HepG2 (cell line): ENCODE data around the gene ACBD7. TPM values are rescaled to one million over a fixed set of nuclear protein-coding genes. Genes with fewer than 3 reads are reported as not detected.

Source experiments
- ATAC-seq: fragments of 200-7000 bp; cut with Tn5 transposase; 3 replicates; pipeline ENCODE4 v1.9.1; 2020; ENCODE audit warnings: mild to moderate bottlenecking, moderate library complexity
- BruUV-seq: library from RNA; stranded (reverse); fragments of 400-500 nt; replicated peaks from 2 replicates; lab custom pipeline; 2021; lab: Mats Ljungman, UMichigan
- CTCF ChIA-PET: fragments of 300-600 bp; formaldehyde crosslinking; extraction: SDS; loops from one replicate; lab custom pipeline; 2021; ENCODE audit warnings: low total read pairs, inconsistent platforms, low intra/inter-chr PET ratio; lab: Yijun Ruan, JAX
- POLR2A ChIA-PET: fragments of 350-600 bp; sonication (Branson Sonifier 250); formaldehyde crosslinking; loops from one replicate; lab custom pipeline; 2020; ENCODE audit warnings: antibody characterized with exemption, inconsistent platforms; lab: Yijun Ruan, JAX
- DNase-seq: peaks from one replicate; pipeline ENCODE4 v3.0.0-alpha.2; 2015; ENCODE audit warnings: low spot score
- FAIRE-seq: peaks from 3 replicates; lab custom pipeline; 2011; peaks lifted over from hg19 to GRCh38; lab: Jason Lieb, UNC
- H2AFZ ChIP-seq: one replicate; pipeline ENCODE4 v1.6.1; 2011; ENCODE audit warnings: low read length, inconsistent platforms
- H3K27ac ChIP-seq: fragments of 300-600 bp; 3 replicates; pipeline ENCODE4 v1.8.0; 2011; ENCODE audit warnings: mixed run types, mild to moderate bottlenecking, mixed read lengths, low read length, inconsistent platforms; ENCODE audit not compliant: insufficient read depth; ENCODE audit errors: extremely low read length
- H3K27me3 ChIP-seq, 2 experiments: fragments of 200-600 bp in 1 of 2; 2 replicates in 1 of 2; 3 replicates in 1 of 2; pipeline versions ENCODE4 v1.6.0 to v1.8.0; 2011; ENCODE audit warnings: low read length in 2 of 2, mild to moderate bottlenecking in 2 of 2, moderate library complexity in 2 of 2, inconsistent platforms in 1 of 2; ENCODE audit not compliant: insufficient read depth in 2 of 2, control insufficient read depth in 1 of 2
- H3K36me3 ChIP-seq, 2 experiments: fragments of 200-600 bp in 1 of 2; replicated peaks in 1 of 2; 2 replicates in 1 of 2; 3 replicates in 1 of 2; pipeline versions ENCODE4 v1.5.1 to v1.8.0; 2011; ENCODE audit warnings: low read length in 2 of 2, inconsistent platforms in 1 of 2; ENCODE audit not compliant: insufficient read depth in 2 of 2, control insufficient read depth in 1 of 2
- H3K4me1 ChIP-seq: 2 replicates; pipeline ENCODE4 v1.5.1; 2012; ENCODE audit warnings: low read length, inconsistent platforms; ENCODE audit not compliant: insufficient read depth
- H3K4me2 ChIP-seq: 2 replicates; pipeline ENCODE4 v1.6.0; 2011; ENCODE audit warnings: low read depth, low read length, inconsistent platforms
- H3K4me3 ChIP-seq, 3 experiments: fragments of 200-600 bp in 1 of 3; sonication (generic), shearing (Covaris generic) in 1 of 3; replicated peaks in 1 of 3; 2 replicates each; pipeline ENCODE4 v1.5.1; 2011 to 2016; ENCODE audit warnings: low read length in 3 of 3, inconsistent platforms in 2 of 3, low read depth in 2 of 3, mild to moderate bottlenecking in 2 of 3, control low read depth in 1 of 3, mixed read lengths in 1 of 3; ENCODE audit not compliant: insufficient read depth in 1 of 3
- H3K79me2 ChIP-seq: one replicate; pipeline ENCODE4 v1.6.1; 2011; ENCODE audit warnings: low read length, inconsistent platforms; ENCODE audit not compliant: insufficient read depth
- H3K9ac ChIP-seq: 2 replicates; pipeline ENCODE4 v1.6.0; 2011; ENCODE audit warnings: mild to moderate bottlenecking, low read depth, low read length, inconsistent platforms; ENCODE audit not compliant: insufficient read depth
- H3K9me3 ChIP-seq: 2 replicates; pipeline ENCODE4 v1.5.1; 2012; ENCODE audit warnings: mild to moderate bottlenecking, low read length
- H4K20me1 ChIP-seq: 2 replicates; pipeline ENCODE4 v1.6.0; 2011; ENCODE audit warnings: inconsistent platforms, mild to moderate bottlenecking, low read length, moderate library complexity; ENCODE audit not compliant: insufficient read depth
- CREM ChIP-seq, 2 experiments: sonication (generic) in 1 of 2; formaldehyde crosslinking in 1 of 2; IDR thresholded peaks; 2 replicates each; pipeline versions ENCODE4 v1.4.0 to v1.6.1; 2016 to 2020; ENCODE audit warnings: antibody characterized with exemption in 1 of 2, mild to moderate bottlenecking in 1 of 2, missing genetic modification reagents in 1 of 2
- MTA3 ChIP-seq: sonication (generic); formaldehyde crosslinking; IDR thresholded peaks from 2 replicates; pipeline ENCODE4 v1.4.0; 2020; ENCODE audit warnings: missing genetic modification reagents
- RELA ChIP-seq: sonication (generic); formaldehyde crosslinking; IDR thresholded peaks from 2 replicates; pipeline ENCODE4 v1.4.0; 2020; ENCODE audit warnings: missing genetic modification reagents
- SIN3B ChIP-seq: fragments of 150-350 bp; IDR thresholded peaks from 2 replicates; pipeline ENCODE4 v1.6.1; 2014; ENCODE audit warnings: low read length
- TAF1 ChIP-seq: sonication (generic); formaldehyde crosslinking; IDR thresholded peaks from 2 replicates; pipeline ENCODE4 v1.4.0; 2020; ENCODE audit warnings: missing genetic modification reagents
- TRAFD1 ChIP-seq: sonication (generic); formaldehyde crosslinking; IDR thresholded peaks from 2 replicates; pipeline ENCODE4 v1.5.1; 2020; ENCODE audit warnings: missing genetic modification reagents, mild to moderate bottlenecking, borderline replicate concordance
- USF2 ChIP-seq, 2 experiments: sonication (generic) in 1 of 2; formaldehyde crosslinking in 1 of 2; IDR thresholded peaks; 2 replicates each; pipeline versions ENCODE4 v1.5.1 to v1.6.1; 2011 to 2020; ENCODE audit warnings: borderline replicate concordance in 1 of 2, low read depth in 1 of 2, low read length in 1 of 2, mild to moderate bottlenecking in 1 of 2, missing genetic modification reagents in 1 of 2, moderate library complexity in 1 of 2
- ZFP36L1 ChIP-seq: sonication (generic); formaldehyde crosslinking; IDR thresholded peaks from 2 replicates; pipeline ENCODE4 v1.8.0; 2022; ENCODE audit warnings: mild to moderate bottlenecking, missing genetic modification reagents, moderate library complexity
- ZNF282 ChIP-seq: fragments of 450-650 bp; IDR thresholded peaks from 2 replicates; pipeline ENCODE4 v1.6.1; 2018; ENCODE audit not compliant: partially characterized antibody
- ZNF629 ChIP-seq: sonication (generic); formaldehyde crosslinking; conservative IDR thresholded peaks from 2 replicates; pipeline ENCODE4 v1.5.0; 2020; ENCODE audit warnings: missing genetic modification reagents
- ZNF720 ChIP-seq: sonication (generic); formaldehyde crosslinking; IDR thresholded peaks from 2 replicates; pipeline ENCODE4 v1.4.0; 2020; ENCODE audit warnings: missing genetic modification reagents
- ZSCAN12 ChIP-seq: sonication (generic); formaldehyde crosslinking; IDR thresholded peaks from 2 replicates; pipeline ENCODE4 v1.9.0; 2021; ENCODE audit warnings: mild to moderate bottlenecking, missing genetic modification reagents
- WGBS: methylation state at CpG from one replicate; pipeline ENCODE4 v1.1.6; 2017; ENCODE audit warnings: low lambda C conversion rate; 5-methylcytosine and 5-hydroxymethylcytosine counted together
- in situ Hi-C: cut with HindIII; loops from 2 replicates; pipeline ENCODE4 v1.10.0; 2017; ENCODE audit warnings: low pct_unique_long_range_greater_than_20kb; ENCODE audit not compliant: extremely low pct_ligation_motif_present
- intact Hi-C: fragments of 100-400 bp; cut with micrococcal nuclease; formaldehyde crosslinking; loops from one replicate; pipeline ENCODE4 v1.10.0; 2022; ENCODE audit not compliant: unreplicated experiment
- polyA plus RNA-seq, 8 experiments: library from polyadenylated mRNA; depleted of rRNA in 3 of 8; stranded (reverse) in 7 of 8; unstranded in 1 of 8; fragments of >200 nt; fragmentation: Illumina TruSeq in 4 of 8; extraction: Trizol in 4 of 8; gene quantifications; 2 replicates each; pipeline versions ENCODE4 v1.2.1 to v1.2.3, GENCODE V29; 2011 to 2016; ENCODE audit warnings: low read depth in 4 of 8, missing spikeins in 1 of 8, mixed read lengths in 1 of 8; ENCODE audit not compliant: insufficient read depth in 1 of 8
- total RNA-seq, 5 experiments: library from RNA; depleted of rRNA; stranded (reverse); fragments of >200 nt; fragmentation: Illumina TruSeq; extraction: Trizol; gene quantifications; 2 replicates each; pipeline ENCODE4 v1.2.3, GENCODE V29; 2016; ENCODE audit warnings: low read depth in 1 of 5

Gene ACBD7
- total and polyA plus RNA-seq, 2 of the 13 experiments (the other 11 are each of a cell fraction or from before 2014, with no cell fraction given): 1.4 to 2.6 TPM

GRCh38 chr10:15046626-15047025 lies 42.0 kb downstream of the ACBD7 start:
- Histone ChIP-seq H2AFZ (no peak overlapping the region), H3K4me2 (no peak overlapping the region), H3K27ac (no peak overlapping the region), H3K9me3 (no peaks in the 10 kb centered on the region), H3K27me3 (0 out of 5 replicates have a peak, but pooled peaks cover 0 to 3% of the 10 kb centered on the region in 2 experiments), H3K36me3 (no peaks in the 10 kb centered on the region), H3K79me2 (no peaks in the 10 kb centered on the region), H4K20me1 (no peaks in the 10 kb centered on the region), H3K9ac (no peak overlapping the region), H3K4me3 (no peak overlapping the region), H3K4me1 (peaks cover 3% of the 10 kb centered on the region; the same call in 1 of the 2 replicates)
- ATAC-seq (no peak), FAIRE-seq (no peak), DNase-seq (no peak)
- ChIA-PET POLR2A (no interaction called here), CTCF (no interaction called here)
- TF ChIP-seq ZNF282 (no peak), TAF1 (CRISPR knock-in tag) (no peak), ZFP36L1 (CRISPR knock-in tag) (no peak), TRAFD1 (CRISPR knock-in tag) (no peak), RELA (CRISPR knock-in tag) (no peak), SIN3B (no peak), ZNF629 (CRISPR knock-in tag) (no peak), ZSCAN12 (no peak), MTA3 (CRISPR knock-in tag) (no peak), ZNF720 (no peak), CREM (IDR thresholded peaks at IDR 0.05) (no peak), CREM (CRISPR knock-in tag; IDR thresholded peaks at IDR 0.05) (no peak), USF2 (IDR thresholded peaks at IDR 0.05; ENCODE audit: low read depth, low read length) (no peak), USF2 (CRISPR knock-in tag; IDR thresholded peaks at IDR 0.05; ENCODE audit: borderline replicate concordance) (no peak)
- no TSS peak for BruUV-seq
- intact Hi-C loops (no loop called here), in situ Hi-C loops (no loop called here)
- 39% methylated on average over 5 of the region's 5 CpGs for WGBS
